Measurements from ENCODE around the gene SCYGR6.

The SCYGR6 gene

GRCh38 chr2:227710986-227711385 is 13.6 kb downstream of the SCYGR6 start:
- DNase-seq, result no peak

GRCh38 chr2:227707390-227707789 is 17.2 kb downstream of the SCYGR6 start:
- no peak for DNase-seq

GRCh38 chr2:227706859-227707258 is 17.7 kb downstream of the SCYGR6 start:
- no peak for DNase-seq

- DNase-seq, result no peak
Observed at GRCh38 chr2:227703961-227704360, 20.6 kb downstream of the SCYGR6 start.

- DNase-seq, result peak; percentile 34
Observed at GRCh38 chr2:227703280-227703732, 21.3 kb downstream of the SCYGR6 start.

GRCh38 chr2:227701556-227701955 is 23.0 kb downstream of the SCYGR6 start:
- no peak for DNase-seq

- no peak for DNase-seq
Observed at GRCh38 chr2:227696990-227697679, 27.4 kb downstream of the SCYGR6 start.

- DNase-seq, result no peak
Observed at GRCh38 chr2:227687189-227687588, 37.4 kb downstream of the SCYGR6 start.

- no peak for DNase-seq
Observed at GRCh38 chr2:227684258-227684657, 40.3 kb downstream of the SCYGR6 start.

GRCh38 chr2:227677928-227678327 is 46.6 kb downstream of the SCYGR6 start:
- DNase-seq, result no peak

- no peak for DNase-seq
Observed at GRCh38 chr2:227674485-227674884, 50.1 kb downstream of the SCYGR6 start.

Measured in NCI-H2029 (cell line).